GM19455 (cell line): ENCODE data around the gene DYDC1.
"Not testable (repeated sequence)": the region's sequence is repeated elsewhere in the genome, so short reads cannot be mapped to it uniquely, and the experiment has no call there.

Source experiments
- ATAC-seq: cut with Tn5 transposase; IDR thresholded peaks from one replicate; pipeline ENCODE4 v1.9.1; 2021; ENCODE audit not compliant: unreplicated experiment

The DYDC1 gene

GRCh38 chr10:80344912-80345311 lies 11.6 kb downstream of the DYDC1 start:
- ATAC-seq = no peak

DNA sequence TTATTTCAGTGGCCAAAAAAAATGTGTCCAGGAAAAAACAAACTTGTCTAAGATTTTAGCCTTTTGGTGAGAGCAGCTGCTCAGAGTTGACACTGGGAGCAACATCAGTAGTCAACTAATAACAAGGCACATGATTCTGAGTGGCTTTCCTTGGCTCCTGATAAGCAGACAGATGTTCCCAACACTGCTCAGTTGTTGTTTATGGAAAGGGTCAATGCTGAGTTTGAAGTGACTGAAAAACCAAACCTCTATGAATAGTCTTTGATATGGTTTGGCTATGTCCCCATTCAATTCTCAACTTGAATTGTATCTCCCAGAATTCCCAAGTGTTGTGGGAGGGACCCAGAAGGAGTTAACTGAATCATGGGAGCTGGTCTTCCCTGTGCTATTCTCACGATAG lies 12.3 kb downstream of the DYDC1 start:
- no peak for ATAC-seq

DNA sequence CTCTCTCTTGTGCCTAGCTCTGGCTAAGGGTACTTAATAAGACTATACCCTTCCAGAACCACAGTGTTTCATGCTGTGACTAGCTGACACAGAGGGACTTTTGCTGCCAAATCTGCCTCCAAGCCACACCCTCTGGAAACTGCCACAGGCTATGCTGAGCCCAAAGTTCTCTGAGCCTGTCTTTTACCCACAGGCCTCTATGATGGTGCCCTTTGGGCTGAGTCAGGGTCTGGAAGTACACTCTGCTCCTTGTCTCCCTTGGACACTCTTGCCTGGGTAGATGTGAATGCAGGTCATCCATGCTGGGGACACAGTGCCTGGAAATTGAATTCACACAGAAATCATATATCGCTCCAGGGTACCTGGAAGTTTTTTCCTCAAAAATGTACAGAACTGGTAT lies 22.6 kb downstream of the DYDC1 start:
- ATAC-seq = no peak

DNA sequence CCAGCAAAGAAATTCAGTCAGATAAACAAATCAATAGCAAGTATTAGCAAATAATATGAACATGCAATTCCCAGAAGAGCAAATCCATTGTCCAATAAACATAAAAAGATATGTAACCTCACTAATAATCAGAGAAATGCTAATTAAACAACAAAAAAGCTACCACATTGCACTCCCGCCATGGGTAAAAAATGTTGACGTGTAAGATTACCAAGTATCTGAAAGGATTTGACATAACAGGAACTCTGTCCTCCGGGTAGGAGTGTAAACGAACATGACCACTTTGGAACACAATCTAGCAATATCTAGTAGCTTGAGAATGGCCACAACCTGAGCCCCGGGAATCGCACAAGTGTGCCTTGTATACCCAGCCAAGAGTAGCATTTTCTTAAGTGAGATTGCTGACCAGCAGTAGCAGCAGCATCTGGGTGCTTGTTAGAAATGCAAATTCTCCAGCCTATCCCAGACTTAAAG lies 31.6 kb downstream of the DYDC1 start:
- ATAC-seq = no peak

GRCh38 chr10:80324086-80324485 lies 32.5 kb downstream of the DYDC1 start:
- ATAC-seq = no peak

- no peak for ATAC-seq
These were observed 33.2 kb downstream of the DYDC1 start for GRCh38 chr10:80323311-80323710.

GRCh38 chr10:80322711-80323110 lies 33.8 kb downstream of the DYDC1 start:
- ATAC-seq = no peak

DNA sequence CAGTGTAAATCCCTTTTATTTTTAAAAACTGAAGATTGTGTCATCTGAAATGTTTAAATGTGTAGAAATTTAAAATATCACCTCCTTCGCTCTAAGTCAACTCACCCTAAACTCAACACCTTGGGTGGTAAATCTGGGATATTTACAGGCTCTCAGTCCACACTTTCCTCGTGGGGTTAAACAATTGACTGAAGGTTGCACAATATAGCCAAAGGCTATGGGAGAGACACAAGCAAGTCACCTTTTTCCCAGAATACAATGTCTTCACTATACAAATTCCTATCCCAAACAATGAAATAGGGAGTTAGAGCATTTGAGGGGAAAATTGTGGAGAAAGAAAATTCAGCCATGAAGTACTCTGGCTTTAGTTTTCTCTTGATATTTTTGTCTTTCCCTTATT lies 34.4 kb downstream of the DYDC1 start:
- no peak for ATAC-seq

GRCh38 chr10:80321183-80321582 lies 35.4 kb downstream of the DYDC1 start:
- ATAC-seq = no peak

- no peak for ATAC-seq
These were observed 36.2 kb downstream of the DYDC1 start for GRCh38 chr10:80320377-80320776.

DNA sequence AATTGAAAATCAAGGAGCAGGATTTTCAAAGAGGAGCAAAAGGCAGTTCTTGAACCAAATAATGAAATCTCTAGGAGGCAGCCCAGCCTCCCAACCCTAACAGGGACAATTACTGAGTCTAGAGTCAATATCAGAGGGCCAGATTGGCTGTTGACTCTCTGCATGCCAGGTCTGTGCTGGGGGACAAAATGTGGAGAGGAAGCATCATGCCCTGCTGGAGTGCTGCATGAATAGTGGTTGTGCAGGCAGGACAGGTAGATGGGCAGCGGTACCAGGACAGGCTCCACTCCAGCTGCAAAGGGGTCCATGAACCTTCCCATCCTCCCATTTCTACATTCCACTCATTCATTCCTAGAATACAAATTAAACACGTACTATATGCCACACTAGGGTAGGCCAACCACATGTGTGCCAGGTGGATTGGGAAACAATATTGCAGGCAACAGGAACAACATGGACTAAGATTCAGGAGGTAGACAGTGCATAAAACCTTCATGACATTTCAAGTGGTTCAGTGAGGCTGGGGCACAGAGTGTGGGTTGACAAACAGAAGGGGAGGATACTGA lies 36.7 kb downstream of the DYDC1 start:
- ATAC-seq = no peak

DNA sequence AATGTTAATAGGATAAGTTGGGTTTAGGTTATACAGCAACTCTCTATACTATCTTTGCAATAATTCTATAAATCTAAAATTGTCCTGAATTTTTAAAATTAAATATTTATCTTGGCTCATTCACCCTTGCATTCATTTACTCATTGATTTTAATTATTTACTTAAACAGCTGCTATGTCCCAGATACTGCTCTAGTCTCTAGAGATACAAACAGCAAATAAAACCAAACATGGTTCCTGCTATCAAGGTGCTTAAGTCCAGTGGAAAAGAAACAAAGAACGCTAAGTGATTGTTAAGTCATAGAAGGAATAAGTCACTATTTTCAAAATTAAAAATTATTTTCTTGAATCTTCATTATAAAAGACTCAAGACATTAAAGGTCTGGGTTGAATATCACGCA lies 37.2 kb downstream of the DYDC1 start:
- no peak for ATAC-seq

DNA sequence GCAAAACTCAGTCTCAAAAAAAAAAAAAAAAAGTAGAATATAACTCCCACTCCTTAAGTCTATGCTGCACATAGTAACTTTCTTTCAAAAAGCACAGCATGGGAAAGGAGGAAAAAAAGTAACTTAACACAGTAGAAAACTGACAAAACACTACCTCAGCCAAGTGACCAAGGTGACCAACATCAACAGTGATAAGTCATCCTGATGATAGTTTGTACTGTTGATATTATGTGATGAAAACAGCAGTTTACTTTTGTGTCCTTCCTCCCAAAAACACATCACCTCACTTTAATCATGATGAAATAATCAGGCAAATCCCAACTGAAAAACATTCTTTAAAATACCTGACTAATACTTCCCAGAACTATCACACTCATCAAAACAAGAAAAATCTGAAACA lies 37.8 kb downstream of the DYDC1 start:
- no peak for ATAC-seq

GRCh38 chr10:80315391-80315790 lies 41.2 kb downstream of the DYDC1 start:
- no peak for ATAC-seq

DNA sequence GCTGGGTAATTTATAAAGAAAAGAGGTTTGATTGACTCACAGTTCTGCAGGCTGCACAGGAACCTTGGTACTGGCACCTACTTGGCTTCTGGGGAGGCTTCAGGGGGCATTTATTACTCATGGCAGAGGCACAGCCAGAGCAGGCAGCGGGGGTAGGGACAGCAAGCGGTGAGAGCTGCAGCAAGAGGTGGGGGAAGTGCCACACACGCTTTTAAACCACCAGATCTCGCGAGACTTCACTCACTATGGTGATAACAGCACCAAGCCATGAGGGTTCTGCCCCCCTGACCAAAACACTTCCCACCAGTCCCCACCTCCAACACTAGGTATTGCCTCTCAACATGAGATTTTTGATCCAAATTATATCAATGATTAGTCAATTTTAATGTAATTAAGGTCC lies 43.0 kb downstream of the DYDC1 start:
- ATAC-seq = no peak

DNA sequence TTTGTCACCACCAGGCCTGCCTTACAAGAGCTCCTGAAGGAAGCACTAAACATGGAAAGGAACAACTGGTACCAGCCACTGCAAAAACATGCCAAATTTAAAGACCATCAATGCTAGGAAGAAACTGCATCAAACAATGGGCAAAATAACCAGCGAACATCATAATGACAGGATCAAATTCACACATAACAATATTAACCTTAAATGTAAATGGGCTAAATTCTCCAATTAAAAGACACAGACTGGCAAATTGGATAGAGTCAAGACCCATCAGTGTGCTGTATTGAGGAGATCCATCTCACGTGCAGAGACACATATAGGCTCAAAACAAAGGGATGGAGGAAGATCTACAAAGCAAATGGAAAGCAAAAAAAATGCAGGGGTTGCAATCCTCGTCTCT lies 50.6 kb downstream of the DYDC1 start:
- ATAC-seq = not testable (repeated sequence)

- ATAC-seq = no peak
These were observed 59.6 kb downstream of the DYDC1 start for GRCh38 chr10:80296942-80297341.

DNA sequence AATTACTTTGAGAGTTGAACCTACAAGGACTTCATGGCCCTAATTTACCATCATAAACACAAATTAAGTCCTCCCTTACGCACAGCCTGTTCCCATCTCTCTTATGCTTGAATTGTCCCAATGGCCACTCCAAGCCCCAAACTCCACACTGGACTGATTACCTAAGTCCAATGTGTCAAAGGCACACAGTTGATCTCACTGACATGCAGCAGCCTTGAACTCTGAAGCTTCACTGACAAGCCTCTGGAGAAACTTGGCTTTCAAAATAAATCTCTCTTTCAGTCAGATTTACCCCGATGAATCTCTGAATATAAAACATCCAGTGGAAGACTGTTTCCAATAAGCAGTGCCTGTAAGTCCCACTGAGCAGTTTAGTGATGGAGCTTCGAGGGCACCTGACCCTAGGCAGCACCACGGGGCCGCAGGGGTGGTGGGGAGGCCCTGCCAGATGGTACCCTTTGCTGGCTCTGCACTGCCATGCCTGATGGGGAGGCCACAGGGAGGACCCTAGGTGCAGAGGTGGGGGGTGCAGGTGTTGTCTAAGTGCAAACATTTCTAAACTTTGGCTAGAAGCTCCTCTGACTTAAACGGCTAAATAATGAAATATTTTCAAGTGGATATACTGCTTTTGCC lies 63.8 kb downstream of the DYDC1 start:
- no peak for ATAC-seq

GRCh38 chr10:80290474-80291220 lies 65.9 kb downstream of the DYDC1 start:
- ATAC-seq = no peak

- no peak for ATAC-seq
These were observed 66.9 kb downstream of the DYDC1 start, which contains the start of gene MAT1A for GRCh38 chr10:80289451-80290287. MAT1A (minus strand) TSS chr10:80289658; CDS start chr10:80289423, 235 bp downstream.

DNA sequence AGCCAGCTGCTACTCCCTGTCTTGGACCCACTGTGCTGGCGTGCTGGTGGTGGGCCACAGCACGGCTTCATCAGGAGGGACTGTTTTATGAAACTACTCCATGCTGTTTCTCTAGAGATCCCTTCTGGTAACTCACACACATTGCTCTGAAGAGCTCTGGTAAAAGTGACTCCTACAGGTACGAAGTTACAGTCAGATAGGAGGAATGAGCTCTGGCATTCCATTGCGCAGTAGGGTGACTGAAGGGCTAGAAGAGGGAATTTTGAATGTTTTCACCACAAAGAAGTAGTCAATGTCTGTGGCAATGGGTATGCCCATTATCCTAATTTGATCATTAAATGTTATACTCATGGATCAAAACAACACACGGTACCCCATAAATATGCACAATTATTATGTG lies 67.7 kb downstream of the DYDC1 start:
- ATAC-seq = no peak
